HFF-Myc (cell line): ENCODE data around the gene CHMP4B.

ENCODE experiments used
- DNase-seq: peaks from one replicate; pipeline ENCODE4 v3.0.0-alpha.2; 2011; ENCODE audit warnings: low read depth; ENCODE audit errors: extremely low read depth
- H3K4me3 ChIP-seq: replicated peaks from 2 replicates; pipeline ENCODE4 v1.5.1; 2011; ENCODE audit warnings: low read depth, mild to moderate bottlenecking, control low read depth, low read length
- CTCF ChIP-seq: IDR thresholded peaks from 2 replicates; pipeline ENCODE4 v1.5.1; 2012; ENCODE audit warnings: mild to moderate bottlenecking, low read depth, low read length, control low read depth; ENCODE audit errors: missing control alignments

The CHMP4B gene

GRCh38 chr20:33833333-33833732 lies 22.2 kb downstream of the CHMP4B start:
- no peak overlapping the region for H3K4me3 ChIP-seq
- DNase-seq: no peak
- no peak for TF ChIP-seq CTCF

- no peak for DNase-seq
- no peak overlapping the region for H3K4me3 ChIP-seq
- TF ChIP-seq CTCF: no peak
Measured at GRCh38 chr20:33835615-33836172, 24.5 kb downstream of the CHMP4B start.

GRCh38 chr20:33836277-33836676 lies 25.1 kb downstream of the CHMP4B start:
- no peak overlapping the region for H3K4me3 ChIP-seq
- DNase-seq: no peak
- TF ChIP-seq CTCF: no peak

GRCh38 chr20:33837096-33837830 lies 26.1 kb downstream of the CHMP4B start:
- TF ChIP-seq CTCF: no peak
- no peak overlapping the region for H3K4me3 ChIP-seq
- DNase-seq: no peak

- no peak overlapping the region for H3K4me3 ChIP-seq
- no peak for DNase-seq
- no peak for TF ChIP-seq CTCF
Measured at GRCh38 chr20:33838035-33838864, 27.1 kb downstream of the CHMP4B start.

GRCh38 chr20:33839591-33839990 lies 28.4 kb downstream of the CHMP4B start:
- TF ChIP-seq CTCF: no peak
- DNase-seq: no peak
- no peak overlapping the region for H3K4me3 ChIP-seq
